ENCODE results near the gene GLYATL2.

DNA sequence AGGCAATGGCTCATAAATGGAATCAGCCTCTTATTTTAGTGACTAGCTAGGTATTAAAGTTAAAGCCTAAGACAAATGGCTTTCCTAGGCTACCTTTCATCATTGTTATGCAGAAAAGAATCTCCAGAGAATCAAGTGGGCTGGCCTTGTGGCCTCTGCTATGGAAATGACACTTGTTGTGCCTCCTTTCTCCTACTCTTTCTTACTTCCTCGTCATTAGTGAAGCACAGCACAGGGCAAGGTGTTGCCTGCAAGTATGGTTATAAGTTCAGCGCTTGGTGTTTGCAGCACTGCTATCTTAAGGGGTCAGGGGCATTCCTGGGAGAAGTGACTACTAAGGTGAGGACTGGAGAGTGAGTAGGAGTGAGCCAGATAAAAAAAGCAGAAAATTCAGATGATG, 49.4 kb upstream of the GLYATL2 start:
- TF ChIP-seq, protein P1, sequence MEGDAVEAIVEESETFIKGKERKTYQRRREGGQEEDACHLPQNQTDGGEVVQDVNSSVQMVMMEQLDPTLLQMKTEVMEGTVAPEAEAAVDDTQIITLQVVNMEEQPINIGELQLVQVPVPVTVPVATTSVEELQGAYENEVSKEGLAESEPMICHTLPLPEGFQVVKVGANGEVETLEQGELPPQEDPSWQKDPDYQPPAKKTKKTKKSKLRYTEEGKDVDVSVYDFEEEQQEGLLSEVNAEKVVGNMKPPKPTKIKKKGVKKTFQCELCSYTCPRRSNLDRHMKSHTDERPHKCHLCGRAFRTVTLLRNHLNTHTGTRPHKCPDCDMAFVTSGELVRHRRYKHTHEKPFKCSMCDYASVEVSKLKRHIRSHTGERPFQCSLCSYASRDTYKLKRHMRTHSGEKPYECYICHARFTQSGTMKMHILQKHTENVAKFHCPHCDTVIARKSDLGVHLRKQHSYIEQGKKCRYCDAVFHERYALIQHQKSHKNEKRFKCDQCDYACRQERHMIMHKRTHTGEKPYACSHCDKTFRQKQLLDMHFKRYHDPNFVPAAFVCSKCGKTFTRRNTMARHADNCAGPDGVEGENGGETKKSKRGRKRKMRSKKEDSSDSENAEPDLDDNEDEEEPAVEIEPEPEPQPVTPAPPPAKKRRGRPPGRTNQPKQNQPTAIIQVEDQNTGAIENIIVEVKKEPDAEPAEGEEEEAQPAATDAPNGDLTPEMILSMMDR (IDR thresholded peaks at IDR 0.05; ENCODE audit: low read depth, low read length, missing input control): no peak
- TF ChIP-seq YY1 (IDR thresholded peaks at IDR 0.05) (no peak), FOXA1 (IDR thresholded peaks at IDR 0.05) (no peak), SP1 (IDR thresholded peaks at IDR 0.05) (no peak), TAF1 (conservative IDR thresholded peaks at IDR 0.05) (no peak), RXRA (IDR thresholded peaks at IDR 0.05) (no peak), RAD21 (IDR thresholded peaks at IDR 0.05) (no peak), EGR1 (IDR thresholded peaks at IDR 0.05; ENCODE audit: low read depth in 2 of 2) (no peak), JUND (IDR thresholded peaks at IDR 0.05) (no peak), HNF4G (IDR thresholded peaks at IDR 0.05) (no peak)
- TF ChIP-seq, protein P2, sequence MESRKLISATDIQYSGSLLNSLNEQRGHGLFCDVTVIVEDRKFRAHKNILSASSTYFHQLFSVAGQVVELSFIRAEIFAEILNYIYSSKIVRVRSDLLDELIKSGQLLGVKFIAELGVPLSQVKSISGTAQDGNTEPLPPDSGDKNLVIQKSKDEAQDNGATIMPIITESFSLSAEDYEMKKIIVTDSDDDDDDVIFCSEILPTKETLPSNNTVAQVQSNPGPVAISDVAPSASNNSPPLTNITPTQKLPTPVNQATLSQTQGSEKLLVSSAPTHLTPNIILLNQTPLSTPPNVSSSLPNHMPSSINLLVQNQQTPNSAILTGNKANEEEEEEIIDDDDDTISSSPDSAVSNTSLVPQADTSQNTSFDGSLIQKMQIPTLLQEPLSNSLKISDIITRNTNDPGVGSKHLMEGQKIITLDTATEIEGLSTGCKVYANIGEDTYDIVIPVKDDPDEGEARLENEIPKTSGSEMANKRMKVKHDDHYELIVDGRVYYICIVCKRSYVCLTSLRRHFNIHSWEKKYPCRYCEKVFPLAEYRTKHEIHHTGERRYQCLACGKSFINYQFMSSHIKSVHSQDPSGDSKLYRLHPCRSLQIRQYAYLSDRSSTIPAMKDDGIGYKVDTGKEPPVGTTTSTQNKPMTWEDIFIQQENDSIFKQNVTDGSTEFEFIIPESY (IDR thresholded peaks at IDR 0.05): no peak
- TF ChIP-seq, protein P3, sequence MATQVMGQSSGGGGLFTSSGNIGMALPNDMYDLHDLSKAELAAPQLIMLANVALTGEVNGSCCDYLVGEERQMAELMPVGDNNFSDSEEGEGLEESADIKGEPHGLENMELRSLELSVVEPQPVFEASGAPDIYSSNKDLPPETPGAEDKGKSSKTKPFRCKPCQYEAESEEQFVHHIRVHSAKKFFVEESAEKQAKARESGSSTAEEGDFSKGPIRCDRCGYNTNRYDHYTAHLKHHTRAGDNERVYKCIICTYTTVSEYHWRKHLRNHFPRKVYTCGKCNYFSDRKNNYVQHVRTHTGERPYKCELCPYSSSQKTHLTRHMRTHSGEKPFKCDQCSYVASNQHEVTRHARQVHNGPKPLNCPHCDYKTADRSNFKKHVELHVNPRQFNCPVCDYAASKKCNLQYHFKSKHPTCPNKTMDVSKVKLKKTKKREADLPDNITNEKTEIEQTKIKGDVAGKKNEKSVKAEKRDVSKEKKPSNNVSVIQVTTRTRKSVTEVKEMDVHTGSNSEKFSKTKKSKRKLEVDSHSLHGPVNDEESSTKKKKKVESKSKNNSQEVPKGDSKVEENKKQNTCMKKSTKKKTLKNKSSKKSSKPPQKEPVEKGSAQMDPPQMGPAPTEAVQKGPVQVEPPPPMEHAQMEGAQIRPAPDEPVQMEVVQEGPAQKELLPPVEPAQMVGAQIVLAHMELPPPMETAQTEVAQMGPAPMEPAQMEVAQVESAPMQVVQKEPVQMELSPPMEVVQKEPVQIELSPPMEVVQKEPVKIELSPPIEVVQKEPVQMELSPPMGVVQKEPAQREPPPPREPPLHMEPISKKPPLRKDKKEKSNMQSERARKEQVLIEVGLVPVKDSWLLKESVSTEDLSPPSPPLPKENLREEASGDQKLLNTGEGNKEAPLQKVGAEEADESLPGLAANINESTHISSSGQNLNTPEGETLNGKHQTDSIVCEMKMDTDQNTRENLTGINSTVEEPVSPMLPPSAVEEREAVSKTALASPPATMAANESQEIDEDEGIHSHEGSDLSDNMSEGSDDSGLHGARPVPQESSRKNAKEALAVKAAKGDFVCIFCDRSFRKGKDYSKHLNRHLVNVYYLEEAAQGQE (IDR thresholded peaks at IDR 0.05): no peak
- TF ChIP-seq, protein P4, sequence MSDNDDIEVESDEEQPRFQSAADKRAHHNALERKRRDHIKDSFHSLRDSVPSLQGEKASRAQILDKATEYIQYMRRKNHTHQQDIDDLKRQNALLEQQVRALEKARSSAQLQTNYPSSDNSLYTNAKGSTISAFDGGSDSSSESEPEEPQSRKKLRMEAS (IDR thresholded peaks at IDR 0.05): no peak
- TF ChIP-seq, protein P5, sequence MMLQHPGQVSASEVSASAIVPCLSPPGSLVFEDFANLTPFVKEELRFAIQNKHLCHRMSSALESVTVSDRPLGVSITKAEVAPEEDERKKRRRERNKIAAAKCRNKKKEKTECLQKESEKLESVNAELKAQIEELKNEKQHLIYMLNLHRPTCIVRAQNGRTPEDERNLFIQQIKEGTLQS (IDR thresholded peaks at IDR 0.05): no peak

All from liver (tissue), 3 donors.